Stimulated activated CD4-positive, alpha-beta T cell treated with anti-CD3 and anti-CD28 coated beads, Interleukin-1b, Interleukin-23, amount 100 ng/mL, for 1 hour (primary cell): ENCODE results near the gene METTL6.
"Not testable (repeated sequence)": the region's sequence is repeated elsewhere in the genome, so short reads cannot be mapped to it uniquely, and the experiment has no call there.

Experiments used
- DNase-seq, 2 donors: peaks; one replicate each; pipeline ENCODE4 v3.0.0-alpha.2; 2020; ENCODE audit warnings: low read depth in 2 of 2

The METTL6 gene, protein sequence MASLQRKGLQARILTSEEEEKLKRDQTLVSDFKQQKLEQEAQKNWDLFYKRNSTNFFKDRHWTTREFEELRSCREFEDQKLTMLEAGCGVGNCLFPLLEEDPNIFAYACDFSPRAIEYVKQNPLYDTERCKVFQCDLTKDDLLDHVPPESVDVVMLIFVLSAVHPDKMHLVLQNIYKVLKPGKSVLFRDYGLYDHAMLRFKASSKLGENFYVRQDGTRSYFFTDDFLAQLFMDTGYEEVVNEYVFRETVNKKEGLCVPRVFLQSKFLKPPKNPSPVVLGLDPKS

DNA sequence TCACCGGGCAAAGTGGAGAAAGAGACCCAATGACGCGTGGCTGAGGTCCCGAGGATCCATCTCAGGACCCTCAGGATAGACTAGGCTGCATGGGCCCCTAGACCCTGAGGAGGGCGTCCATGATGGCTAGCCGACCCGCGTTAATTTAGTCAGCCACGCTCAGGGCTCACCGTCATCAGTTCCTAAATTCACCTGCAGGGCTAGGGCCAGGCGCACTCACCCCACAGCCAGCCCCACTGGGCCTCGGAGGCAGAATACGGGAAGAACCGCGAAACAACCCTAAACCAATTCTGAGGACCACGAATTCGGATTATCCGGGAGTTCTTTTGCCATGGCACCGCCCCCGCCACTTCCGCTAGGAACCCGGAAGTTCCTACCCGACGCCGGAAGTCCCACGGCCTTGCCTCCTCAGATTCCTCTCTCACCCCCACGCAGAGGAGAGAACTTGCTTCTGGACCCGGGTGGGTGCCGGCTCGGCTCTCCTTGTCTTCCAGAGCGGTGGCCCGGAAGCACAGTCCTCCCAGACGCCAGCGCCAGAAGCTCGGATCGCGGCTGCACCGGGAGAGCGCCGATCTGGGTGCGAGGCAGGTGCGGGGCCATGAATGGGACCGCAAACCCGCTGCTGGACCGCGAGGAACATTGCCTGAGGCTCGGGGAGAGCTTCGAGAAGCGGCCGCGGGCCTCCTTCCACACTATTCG, at the start of gene METTL6, which contains the start of gene EAF1:
Gene METTL6, minus strand, starts transcription at position 363 of the 699 bp plus-strand sequence. CDS start 1,033 bp downstream, outside the sequence.
Gene EAF1, plus strand, starts transcription at position 417 of the 699 bp plus-strand sequence. Its CDS starts 182 bp downstream, at position 599.
- DNase-seq = peak; percentile 38 to 76

DNA sequence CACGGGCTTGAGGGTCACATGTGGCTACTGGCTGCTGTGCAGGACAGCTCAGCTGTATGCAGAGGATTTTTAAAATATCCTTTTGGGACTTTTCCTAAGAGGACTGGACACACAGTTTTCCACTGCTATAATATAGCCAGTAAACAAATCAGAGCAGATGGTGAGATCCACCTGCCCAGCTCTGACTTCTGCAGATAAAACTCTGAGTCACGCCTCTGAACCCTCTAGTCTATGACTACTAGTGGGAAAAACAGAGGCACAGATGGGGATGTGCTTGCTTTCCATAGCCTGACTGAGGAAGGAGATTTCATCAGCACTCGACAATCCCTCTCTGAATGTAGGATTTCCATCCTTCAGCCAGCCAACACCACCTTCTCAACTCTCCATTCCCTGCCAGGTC, 49.0 kb upstream of the METTL6 start:
- DNase-seq = no peak

DNA sequence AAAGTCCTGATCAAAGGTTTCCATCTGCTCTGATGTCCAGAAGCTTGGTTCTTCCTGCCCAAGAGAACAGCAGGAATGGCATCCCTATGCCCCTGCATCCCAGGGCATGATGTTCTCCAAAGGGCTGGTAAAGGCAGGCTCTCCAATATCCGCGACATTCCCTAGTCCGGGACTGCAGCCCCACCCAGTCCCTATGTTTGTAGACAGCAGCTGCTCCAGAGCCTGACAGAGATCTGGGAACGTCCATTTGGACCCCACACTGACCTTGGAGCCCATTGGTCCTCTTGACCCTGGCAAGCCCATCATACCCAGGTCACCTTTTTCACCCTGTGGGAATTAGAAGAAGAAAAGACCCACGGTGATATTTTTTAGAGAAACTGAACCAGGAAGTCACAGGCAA, 47.8 kb upstream of the METTL6 start:
- no peak for DNase-seq

DNA sequence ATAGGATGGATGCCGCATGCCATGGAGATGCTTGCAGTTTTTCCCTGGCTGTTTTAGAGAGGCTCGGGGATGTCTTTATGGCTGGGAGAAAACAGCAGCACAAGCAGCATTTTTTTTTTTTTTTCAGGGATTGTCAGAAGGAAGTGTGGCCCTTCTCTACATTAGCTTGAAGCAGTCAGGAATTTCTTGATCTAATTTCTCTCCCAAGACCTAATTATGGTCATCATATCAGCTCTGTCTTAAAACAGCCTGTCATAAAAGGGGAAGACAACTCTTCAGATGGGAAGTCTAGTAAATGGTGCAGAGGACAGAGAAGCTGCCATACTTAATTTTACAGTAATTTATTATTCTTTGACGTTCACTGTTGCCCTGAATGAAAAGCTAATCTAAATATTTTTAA, 44.5 kb upstream of the METTL6 start:
- DNase-seq = no peak

DNA sequence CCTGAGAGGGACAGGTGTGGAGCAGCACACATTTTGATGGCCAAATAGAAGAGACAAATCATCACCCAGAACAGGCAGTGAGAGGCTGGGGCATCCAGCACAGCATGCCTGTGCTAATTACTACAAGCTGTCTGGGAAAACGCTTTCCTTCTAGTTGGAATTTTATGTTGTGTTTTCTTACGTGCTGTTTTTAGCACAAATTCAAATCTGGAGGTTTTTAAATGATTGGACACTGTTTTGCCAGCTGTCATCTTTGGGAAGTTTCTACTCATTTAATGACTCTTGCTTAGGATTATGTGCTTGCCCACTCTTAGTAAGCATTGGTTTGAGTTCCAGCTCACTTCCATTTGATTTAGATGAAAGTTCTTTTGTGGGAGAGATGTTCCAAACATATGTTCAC, 43.5 kb upstream of the METTL6 start:
- no peak for DNase-seq

DNA sequence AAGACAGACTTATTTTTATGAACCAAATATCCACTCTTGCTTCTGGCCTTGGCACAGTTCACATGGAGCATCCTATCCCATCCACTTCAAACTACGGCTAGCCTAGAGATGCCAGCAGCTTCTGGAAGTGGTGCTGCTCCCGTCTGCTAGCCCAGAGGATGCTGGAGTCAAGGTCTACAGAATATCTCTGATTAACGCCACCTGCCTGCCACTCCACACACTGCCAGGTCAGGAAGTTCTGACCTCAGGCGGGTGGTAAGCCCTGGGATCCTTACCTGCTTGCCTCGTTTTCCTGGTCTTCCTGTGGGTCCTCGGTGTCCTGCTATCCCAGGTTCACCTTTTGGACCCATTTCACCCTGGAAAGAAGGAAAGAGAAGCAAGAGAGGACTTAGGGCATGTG, 42.9 kb upstream of the METTL6 start:
- DNase-seq = no peak

DNA sequence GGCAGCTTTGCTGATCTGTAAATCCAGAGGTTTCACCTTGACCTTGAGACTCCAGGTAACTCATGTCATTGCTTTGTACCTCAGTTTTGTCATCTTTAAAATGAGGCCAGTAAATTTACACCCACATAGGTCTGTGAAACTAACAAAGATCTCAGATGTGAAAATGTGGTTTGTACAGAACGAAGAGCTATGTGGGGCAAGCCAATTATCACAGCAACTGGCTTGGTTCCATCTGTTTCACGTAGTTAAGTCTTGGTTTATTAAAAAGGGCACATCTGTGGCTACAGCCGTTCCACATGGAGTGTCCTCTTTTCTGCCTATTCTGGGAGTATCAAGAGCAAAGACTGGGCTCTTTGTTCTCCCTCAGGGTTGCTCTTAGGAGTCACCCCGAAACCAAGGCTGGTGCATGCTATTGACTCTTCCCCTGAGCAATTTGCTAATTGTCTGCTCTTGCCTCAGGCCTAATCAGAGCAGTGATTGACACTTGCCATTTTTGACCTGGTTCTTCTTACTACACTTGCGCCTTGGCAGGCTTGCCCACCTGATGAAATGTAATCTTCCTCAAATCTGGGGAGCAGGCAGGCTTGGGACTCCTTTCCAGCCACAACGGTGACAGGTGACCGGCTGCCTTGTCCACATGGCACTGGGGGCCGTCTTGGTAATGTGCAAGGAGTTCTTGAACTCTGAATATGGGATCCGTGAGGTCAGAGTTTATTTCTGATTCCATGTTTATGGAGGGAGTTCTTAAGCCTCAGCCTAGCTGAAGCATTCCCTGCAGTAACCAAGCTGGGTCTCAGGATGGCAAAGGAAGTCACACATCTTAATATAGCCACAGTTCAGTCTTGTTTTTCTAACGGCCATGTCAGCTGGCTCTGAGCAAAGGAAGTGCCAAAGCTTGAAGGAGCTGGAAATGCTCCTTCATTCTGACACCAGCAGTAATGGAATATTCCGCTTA, 40.2 kb upstream of the METTL6 start:
- DNase-seq = no peak

DNA sequence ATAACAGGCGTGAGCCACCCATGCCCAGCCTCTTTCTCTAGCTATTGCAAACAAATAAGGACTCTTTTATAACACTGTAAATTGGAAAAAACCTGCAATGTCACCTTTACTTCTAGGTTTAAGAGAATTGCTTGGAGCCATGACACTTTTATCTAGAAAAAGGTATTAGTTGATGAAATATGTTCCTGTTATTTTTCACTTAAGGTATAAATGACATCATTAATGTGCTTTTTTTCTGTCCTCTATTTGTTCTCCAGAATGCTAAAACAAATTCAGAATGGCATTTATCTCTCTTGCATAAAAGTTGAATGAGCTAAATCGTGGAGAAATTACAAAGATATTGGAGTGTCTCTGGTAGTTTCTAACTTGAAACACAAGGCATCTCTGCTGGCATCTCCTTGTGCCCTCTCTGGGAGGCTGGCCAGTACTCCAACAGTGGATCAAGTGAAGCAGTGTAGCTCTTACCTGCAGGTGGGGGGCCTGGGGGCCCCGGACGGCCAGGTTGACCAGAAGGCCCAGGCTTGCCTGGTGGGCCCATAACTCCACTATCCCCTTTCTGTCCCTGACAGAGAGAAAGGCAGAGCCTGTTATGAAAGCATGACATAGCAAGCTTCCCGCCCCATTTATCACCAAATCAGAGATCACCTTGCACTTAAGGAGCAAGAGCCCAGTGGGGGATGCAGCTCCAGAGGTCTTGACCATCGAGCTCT, 38.7 kb upstream of the METTL6 start:
- DNase-seq = no peak

DNA sequence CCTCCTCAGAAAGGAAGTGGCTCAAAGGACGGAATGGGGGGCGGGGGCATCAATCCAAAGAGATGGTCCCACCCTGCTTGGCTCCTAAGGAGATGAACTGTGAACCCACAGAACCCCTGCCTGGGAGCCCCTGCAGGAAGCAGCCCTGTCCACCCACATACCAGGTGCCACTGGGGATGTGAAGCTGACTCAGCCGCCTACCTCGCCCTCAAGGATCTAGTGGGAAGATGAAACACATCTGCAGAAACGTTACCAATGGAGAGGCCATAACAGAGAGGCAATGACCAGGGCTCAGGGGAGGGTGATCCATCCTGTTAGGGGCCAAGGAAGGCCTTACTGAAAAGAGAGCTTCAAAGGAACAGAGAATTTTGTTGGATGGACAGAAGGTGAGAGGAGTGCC, 35.1 kb upstream of the METTL6 start:
- no peak for DNase-seq

DNA sequence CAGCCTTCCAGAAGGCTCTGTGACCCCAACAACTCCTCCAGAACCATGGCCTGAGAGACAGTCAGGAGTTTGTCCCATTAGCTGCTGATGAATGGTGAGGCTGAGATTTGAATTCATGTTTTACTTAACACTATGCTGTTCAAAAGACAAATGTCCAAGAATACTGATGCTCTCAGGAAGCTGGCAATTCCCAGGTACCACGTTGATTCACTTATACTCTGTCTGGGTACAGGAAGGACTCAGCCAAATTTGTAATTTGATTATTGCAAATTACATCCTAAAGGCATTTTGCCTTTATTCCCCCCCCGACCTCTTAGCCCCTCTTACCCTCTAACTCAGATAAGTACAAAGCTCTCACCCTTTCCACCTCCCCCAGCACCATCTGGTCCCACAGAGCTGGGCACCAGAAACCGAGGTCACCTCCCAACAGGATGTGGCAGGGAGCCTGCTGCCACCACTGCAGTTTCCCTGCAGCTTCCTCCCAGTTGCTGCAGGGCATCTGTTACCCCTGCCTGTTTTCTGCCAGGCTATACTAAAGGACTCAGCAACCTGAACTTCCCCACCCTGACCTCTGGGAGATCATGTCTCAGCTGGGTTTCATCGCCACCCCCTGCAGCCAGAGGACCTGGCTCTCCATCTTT, 33.7 kb upstream of the METTL6 start:
- no peak for DNase-seq

DNA sequence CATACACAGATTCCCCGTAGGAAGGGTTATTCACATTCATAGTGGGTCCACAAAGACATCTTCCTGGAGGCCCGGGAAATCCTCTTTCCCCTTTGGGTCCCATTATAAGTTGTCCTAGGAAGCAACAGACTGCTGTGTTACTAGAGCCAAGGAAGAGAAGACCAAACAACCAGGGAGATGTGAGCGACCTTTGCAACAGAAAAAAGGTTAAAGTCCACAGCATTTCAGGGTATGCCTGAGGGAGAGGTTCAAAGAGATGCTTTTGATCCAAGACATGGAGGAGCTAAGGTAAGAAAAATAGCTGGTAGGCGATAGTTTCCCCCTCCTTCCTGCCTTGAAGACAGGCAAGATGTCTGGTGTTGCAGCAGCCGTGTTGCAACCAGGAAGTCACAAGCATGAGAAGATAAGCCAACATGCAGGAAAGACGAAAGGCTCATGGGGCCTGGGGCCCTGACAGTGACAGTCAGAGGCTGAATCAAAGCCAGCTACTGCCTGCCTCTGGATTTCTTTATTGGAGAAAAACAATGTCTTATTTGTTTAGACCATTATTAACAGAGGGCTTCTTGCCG, 31.0 kb upstream of the METTL6 start:
- no peak for DNase-seq

DNA sequence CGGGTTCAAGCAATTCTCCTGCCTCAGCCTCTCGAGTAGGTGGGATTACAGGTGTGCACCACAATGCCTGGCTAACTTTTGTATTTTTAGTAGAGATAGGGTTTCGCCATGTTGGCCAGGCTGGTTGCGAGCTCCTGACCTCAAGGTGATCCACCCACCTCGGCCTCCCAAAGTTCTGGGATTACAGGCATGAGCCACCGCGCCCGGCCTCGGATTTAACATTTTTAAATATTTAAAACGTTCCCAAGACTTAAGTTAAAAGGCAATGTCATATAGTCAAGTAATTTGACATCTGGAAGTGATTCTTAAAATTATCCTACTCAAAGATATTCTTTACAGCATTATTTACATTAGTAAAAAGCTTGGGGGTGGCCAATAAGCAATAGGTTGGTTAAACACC, 29.6 kb upstream of the METTL6 start:
- not testable (repeated sequence) for DNase-seq

DNA sequence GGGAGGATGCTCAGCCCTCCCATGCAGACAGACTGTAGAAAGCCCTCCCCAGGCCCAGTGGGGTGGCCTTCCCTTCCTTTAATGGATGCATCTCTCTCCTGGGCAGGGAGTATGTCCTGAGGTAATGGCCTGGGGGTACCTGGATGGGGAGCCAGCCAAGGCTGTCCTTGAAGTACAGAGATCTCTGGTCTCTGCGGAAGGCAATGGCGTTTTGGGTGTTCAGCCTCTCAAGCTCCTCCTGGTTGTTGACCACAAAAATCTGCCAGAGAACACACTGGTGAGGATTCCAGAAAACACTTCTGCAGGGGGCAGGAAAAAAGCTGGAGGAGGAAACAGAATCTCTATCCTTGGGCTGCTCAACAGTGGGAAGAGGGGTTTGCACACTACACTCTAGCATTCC, 29.0 kb upstream of the METTL6 start:
- DNase-seq = no peak

DNA sequence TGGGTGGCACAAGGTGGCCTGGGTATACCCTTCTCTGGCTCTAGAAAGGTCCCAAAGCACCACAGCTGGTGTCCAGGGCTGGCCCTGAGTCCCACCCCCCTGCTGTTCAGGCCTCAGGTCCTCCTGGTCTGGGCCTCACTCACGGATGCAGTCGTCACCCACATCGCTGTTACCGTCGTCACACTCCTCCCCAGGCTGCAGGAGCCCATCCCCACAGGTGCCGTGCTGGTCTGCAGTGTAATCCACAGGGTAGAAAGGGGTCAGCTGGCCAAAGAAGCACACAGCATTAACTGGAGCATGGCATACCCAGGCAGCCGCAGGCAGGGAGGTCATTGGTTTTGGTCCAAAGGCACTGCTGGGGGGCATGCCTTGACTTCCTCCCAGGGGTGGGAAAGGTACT, 28.4 kb upstream of the METTL6 start:
- no peak for DNase-seq

DNA sequence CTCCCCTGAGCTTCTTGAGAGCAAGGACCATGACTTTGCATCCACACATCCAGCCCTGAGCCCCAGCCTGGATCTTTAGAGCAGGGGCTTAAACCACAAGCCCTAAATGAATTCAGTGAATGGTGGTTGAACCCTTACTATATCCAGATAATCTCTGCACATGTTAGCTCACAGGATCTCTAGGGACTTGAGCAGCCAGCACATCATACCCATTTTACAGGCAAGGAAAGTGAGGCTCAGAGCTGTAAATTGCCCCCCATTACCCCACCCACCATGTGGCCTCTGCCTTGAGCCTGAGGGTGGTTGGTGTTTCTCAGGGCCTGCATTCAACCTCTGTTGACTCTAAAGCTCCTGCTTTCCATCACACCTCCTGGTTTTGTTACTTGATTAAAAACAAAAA, 27.6 kb upstream of the METTL6 start:
- DNase-seq = no peak

DNA sequence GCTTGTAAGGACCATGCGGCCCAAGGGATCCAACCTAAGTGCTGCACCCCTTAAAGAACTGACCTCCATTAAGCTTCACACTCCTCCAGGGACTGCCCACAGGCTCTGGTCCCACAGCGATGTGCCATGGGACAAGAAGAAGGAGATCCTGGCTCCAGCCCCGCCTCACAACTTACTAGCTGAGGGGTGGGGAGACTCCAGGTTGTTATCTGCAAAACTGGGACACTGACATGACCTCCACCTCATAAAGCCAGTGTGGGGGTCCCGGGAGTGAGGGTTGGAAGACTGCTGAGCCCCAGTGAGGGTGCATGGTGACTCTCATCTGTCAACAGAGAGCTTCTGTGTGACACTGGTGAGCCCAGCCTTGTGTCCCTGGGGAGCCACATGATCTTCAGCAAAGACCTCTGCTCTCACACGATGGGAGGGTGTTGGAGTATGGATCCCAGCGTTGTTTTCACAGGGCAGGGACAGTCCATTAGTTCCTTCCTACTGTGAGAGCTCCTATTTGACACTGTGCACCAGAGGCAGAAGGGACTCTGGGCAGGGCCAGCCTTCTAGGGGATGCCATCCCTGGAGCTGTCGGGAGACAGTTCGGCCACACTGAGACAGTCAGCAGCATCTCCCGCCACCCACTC, 26.8 kb upstream of the METTL6 start:
- no peak for DNase-seq

DNA sequence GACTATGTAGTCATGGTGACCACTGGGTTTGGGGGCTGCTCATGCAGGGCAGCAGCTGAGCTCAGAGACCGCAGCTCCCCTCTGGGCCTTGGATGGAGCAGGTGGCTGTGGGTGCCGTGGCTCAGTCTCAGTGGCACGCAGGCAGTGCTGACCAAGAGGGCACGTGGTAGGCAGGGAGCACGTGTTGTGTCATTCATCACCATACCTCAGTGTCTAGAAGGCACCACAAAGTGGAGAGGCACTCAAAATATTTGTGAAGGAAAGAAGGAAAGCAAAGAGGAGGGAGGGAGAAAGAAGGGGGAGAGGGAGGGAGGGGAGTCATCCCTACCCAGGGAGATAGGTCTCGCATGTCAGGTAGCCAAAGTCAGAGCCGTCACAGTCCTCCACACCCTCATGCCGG, 26.2 kb upstream of the METTL6 start:
- DNase-seq = no peak

DNA sequence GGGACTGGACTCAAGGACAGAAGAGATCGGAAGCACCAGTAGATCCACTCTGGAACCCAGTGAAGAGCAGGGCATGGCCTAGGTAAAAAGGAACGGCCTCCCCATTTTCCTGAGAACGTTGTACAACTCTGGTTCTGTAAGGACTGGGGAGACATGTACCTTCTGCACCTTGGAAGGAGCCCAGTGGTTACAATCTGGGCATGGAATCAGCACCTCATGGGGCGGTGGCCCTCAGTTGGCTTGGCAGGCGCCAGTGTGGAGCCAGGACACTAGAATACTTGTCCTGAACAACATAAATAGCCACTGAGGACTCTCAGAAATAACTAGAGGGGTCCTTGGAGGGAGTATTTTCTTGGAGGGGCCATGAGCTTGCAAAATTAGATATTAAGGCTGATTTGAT, 25.6 kb upstream of the METTL6 start:
- no peak for DNase-seq

DNA sequence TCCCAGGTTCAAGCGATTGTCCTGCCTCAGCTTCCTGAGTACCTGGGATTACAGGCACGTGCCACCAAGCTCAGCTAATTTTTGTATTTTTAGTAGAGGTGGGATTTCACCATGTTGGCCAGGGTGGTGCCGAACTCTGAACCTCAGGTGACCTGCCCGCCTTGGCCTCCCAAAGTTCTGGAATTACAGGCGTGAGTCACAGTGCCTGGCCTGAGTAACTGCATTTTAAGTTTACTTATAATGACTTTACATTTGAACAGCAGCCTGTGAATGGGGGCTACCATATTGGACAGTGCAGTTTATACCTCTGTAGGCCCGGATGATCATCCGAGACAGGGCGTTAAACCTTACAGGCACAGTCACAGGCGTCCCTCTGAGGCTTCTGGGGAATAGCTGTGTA, 24.8 kb upstream of the METTL6 start:
- DNase-seq = no peak
